ENCODE data around the gene GJC3. TPM values are rescaled to one million over a fixed set of nuclear protein-coding genes. Genes with fewer than 3 reads are reported as not detected.
"Not testable (repeated sequence)": the region's sequence is repeated elsewhere in the genome, so short reads cannot be mapped to it uniquely, and the experiment has no call there.

Gene GJC3
- total RNA-seq, 1 experiment from 2014 or later: 2.3 TPM

DNA sequence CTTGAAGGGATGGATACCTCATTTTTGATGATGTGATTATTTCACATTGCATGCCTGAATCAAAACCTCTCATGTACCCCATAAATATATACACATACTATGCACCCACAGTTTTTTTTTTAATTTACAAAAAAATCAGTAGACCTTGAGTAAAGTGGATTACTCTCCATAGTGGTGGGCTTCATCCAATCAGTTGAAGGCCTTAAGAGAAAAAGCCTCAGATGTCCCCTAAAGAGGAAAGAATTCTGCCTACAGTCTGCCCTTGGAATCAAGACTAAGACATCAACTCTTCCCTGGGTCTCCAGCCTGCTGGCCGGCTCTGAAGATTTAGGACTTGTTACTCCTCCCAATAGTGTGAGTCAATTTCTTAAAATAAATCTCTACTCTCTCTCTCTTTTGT is 45.3 kb upstream of the GJC3 start:
- H4K91ac ChIP-seq (ENCODE audit: insufficient read length, low read depth, low read length): no peak overlapping the region
- H3K27me3 ChIP-seq (ENCODE audit: insufficient read depth, low read length): no peaks in the 10 kb centered on the region
- H3K36me3 Mint-ChIP-seq (ENCODE audit: insufficient read depth in 1 of 3, low read depth in 3 of 3): no peaks in the 10 kb centered on the region
- H3K79me2 ChIP-seq (ENCODE audit: insufficient read depth, low read length): no peaks in the 10 kb centered on the region
- no peak overlapping the region for H3T11ph ChIP-seq (ENCODE audit: low read length)
- no peak overlapping the region for H2BK120ac ChIP-seq (ENCODE audit: low read depth, low read length, poor library complexity, severe bottlenecking)
- no peak overlapping the region for H3K14ac ChIP-seq (ENCODE audit: insufficient read depth, low read length)
- TF ChIP-seq, protein P1, sequence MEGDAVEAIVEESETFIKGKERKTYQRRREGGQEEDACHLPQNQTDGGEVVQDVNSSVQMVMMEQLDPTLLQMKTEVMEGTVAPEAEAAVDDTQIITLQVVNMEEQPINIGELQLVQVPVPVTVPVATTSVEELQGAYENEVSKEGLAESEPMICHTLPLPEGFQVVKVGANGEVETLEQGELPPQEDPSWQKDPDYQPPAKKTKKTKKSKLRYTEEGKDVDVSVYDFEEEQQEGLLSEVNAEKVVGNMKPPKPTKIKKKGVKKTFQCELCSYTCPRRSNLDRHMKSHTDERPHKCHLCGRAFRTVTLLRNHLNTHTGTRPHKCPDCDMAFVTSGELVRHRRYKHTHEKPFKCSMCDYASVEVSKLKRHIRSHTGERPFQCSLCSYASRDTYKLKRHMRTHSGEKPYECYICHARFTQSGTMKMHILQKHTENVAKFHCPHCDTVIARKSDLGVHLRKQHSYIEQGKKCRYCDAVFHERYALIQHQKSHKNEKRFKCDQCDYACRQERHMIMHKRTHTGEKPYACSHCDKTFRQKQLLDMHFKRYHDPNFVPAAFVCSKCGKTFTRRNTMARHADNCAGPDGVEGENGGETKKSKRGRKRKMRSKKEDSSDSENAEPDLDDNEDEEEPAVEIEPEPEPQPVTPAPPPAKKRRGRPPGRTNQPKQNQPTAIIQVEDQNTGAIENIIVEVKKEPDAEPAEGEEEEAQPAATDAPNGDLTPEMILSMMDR (conservative IDR thresholded peaks at IDR 0.05): no peak
- no peak overlapping the region for H3K18ac ChIP-seq (ENCODE audit: insufficient read length, low read depth, low read length)
- no peak overlapping the region for H3K9ac ChIP-seq (ENCODE audit: extremely low read depth, insufficient read length, low read length)
- H4K8ac ChIP-seq (replicated peaks; ENCODE audit: insufficient read length, low read depth, low read length): no peak overlapping the region
- no peaks in the 10 kb centered on the region for H3K9me3 Mint-ChIP-seq
- H3K27ac Mint-ChIP-seq: no peak overlapping the region
- H4K20me1 ChIP-seq (ENCODE audit: control insufficient read depth, insufficient read depth, insufficient read length): no peaks in the 10 kb centered on the region
- no peak overlapping the region for H3K56ac ChIP-seq (ENCODE audit: insufficient read length, low read depth, low read length)
- H3K4ac ChIP-seq (ENCODE audit: low read depth, low read length): no peak overlapping the region
- no peak overlapping the region for H2BK15ac ChIP-seq (ENCODE audit: low read depth, low read length)
- H4K5ac ChIP-seq (ENCODE audit: insufficient read length, low read depth, low read length): no peak overlapping the region
- no peaks in the 10 kb centered on the region for H3K4me1 ChIP-seq (ENCODE audit: insufficient read depth, low read length)
- WGBS (ENCODE audit: extremely low coverage, insufficient read length, low lambda C conversion rate): no CpG with 5 or more reads among the region's 1 CpG
- H3K79me1 ChIP-seq (ENCODE audit: insufficient read depth, low read depth, low read length, poor library complexity, severe bottlenecking): no peaks in the 10 kb centered on the region
- no peak overlapping the region for H3K23ac ChIP-seq (ENCODE audit: insufficient read length, low read depth, low read length)
- H3K23me2 ChIP-seq (ENCODE audit: insufficient read length, low read depth, low read length, poor library complexity, severe bottlenecking): peaks cover 4% of the 10 kb centered on the region
- H3K27me3 Mint-ChIP-seq (ENCODE audit: low read depth): peaks cover 3% of the 10 kb centered on the region
- no peaks in the 10 kb centered on the region for H3K9me3 ChIP-seq (ENCODE audit: control insufficient read depth, low read depth, low read length)
- H2AK5ac ChIP-seq (ENCODE audit: insufficient read length, low read length): no peak overlapping the region
- H3K27ac ChIP-seq (ENCODE audit: insufficient read length, low read depth, low read length): no peak overlapping the region
- H2AFZ ChIP-seq (ENCODE audit: low read length): no peak overlapping the region
- H2BK12ac ChIP-seq (ENCODE audit: insufficient read length, low read depth, low read length): no peak overlapping the region
- H2BK20ac ChIP-seq (ENCODE audit: low read depth, low read length, poor library complexity, severe bottlenecking): no peak overlapping the region
- H2BK5ac ChIP-seq (ENCODE audit: insufficient read length, low read length): no peak overlapping the region
- peaks cover 3 to 5% of the 10 kb centered on the region in 2 experiments for H3K4me1 Mint-ChIP-seq
- no peak overlapping the region for H3K4me3 Mint-ChIP-seq
- DNase-seq: no peak
- H3K4me2 ChIP-seq (ENCODE audit: insufficient read depth, insufficient read length, low read length): no peak overlapping the region

DNA sequence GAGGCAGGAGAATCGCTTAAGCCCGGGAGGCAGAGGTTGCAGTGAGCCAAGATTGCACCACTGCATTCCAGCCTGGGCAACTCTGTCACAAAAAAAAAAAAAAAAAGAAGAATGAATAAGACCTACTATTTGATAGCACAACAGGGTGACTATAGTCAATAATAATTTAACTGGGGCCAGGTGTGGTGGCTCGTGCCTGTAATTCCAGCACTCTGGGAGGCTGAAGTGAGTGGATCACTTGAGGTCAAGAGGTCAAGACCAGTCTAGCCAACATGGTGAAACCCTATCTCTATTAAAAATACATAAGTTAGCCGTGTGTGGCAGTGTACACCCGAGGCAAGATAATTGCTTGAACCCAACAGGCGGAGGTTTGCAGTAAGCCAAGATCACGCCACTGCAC is 44.4 kb upstream of the GJC3 start:
- H2AFZ ChIP-seq (ENCODE audit: low read length); H3K4me3 Mint-ChIP-seq; H3K27me3 ChIP-seq (ENCODE audit: insufficient read depth, low read length); H3K4me2 ChIP-seq (ENCODE audit: insufficient read depth, insufficient read length, low read length); H2BK20ac ChIP-seq (ENCODE audit: low read depth, low read length, poor library complexity, severe bottlenecking); H3T11ph ChIP-seq (ENCODE audit: low read length); H2BK15ac ChIP-seq (ENCODE audit: low read depth, low read length); H3K9me3 ChIP-seq (ENCODE audit: control insufficient read depth, low read depth, low read length); H2AK5ac ChIP-seq (ENCODE audit: insufficient read length, low read length); H3K23me2 ChIP-seq (ENCODE audit: insufficient read length, low read depth, low read length, poor library complexity, severe bottlenecking); H3K27ac Mint-ChIP-seq; H3K27me3 Mint-ChIP-seq (ENCODE audit: low read depth); H3K14ac ChIP-seq (ENCODE audit: insufficient read depth, low read length); H3K23ac ChIP-seq (ENCODE audit: insufficient read length, low read depth, low read length); H3K9me3 Mint-ChIP-seq; H3K36me3 Mint-ChIP-seq (ENCODE audit: insufficient read depth in 1 of 3, low read depth in 3 of 3); H3K56ac ChIP-seq (ENCODE audit: insufficient read length, low read depth, low read length); H3K79me2 ChIP-seq (ENCODE audit: insufficient read depth, low read length); H3K9ac ChIP-seq (ENCODE audit: extremely low read depth, insufficient read length, low read length); H3K18ac ChIP-seq (ENCODE audit: insufficient read length, low read depth, low read length); H2BK5ac ChIP-seq (ENCODE audit: insufficient read length, low read length); H4K91ac ChIP-seq (ENCODE audit: insufficient read length, low read depth, low read length); H3K79me1 ChIP-seq (ENCODE audit: insufficient read depth, low read depth, low read length, poor library complexity, severe bottlenecking); H2BK12ac ChIP-seq (ENCODE audit: insufficient read length, low read depth, low read length); H3K4ac ChIP-seq (ENCODE audit: low read depth, low read length); H2BK120ac ChIP-seq (ENCODE audit: low read depth, low read length, poor library complexity, severe bottlenecking); H4K5ac ChIP-seq (ENCODE audit: insufficient read length, low read depth, low read length); H3K4me1 ChIP-seq (ENCODE audit: insufficient read depth, low read length); H3K4me1 Mint-ChIP-seq; DNase-seq; H4K8ac ChIP-seq (replicated peaks; ENCODE audit: insufficient read length, low read depth, low read length); H3K27ac ChIP-seq (ENCODE audit: insufficient read length, low read depth, low read length); H4K20me1 ChIP-seq (ENCODE audit: control insufficient read depth, insufficient read depth, insufficient read length): not testable (repeated sequence)
- no CpG with 5 or more reads among the region's 7 CpGs for WGBS (ENCODE audit: extremely low coverage, insufficient read length, low lambda C conversion rate)
